ENCODE measurements around the gene DST. TPM values are rescaled to one million over a fixed set of nuclear protein-coding genes. Genes with fewer than 3 reads are reported as not detected.

The DST gene
- total and polyA plus RNA-seq, 7 donors = 58.3 to 341 (median 109) TPM

- no peaks in the 10 kb centered on the region for H3K27me3 ChIP-seq (ENCODE audit: insufficient read depth in 3 of 3, low read length in 2 of 3)
- WGBS, 3 donors = 89 to 91% (median 89%) methylated on average over 5 of the region's 5 CpGs
- intact Hi-C loops (cut with DNase I) = no loop called here
- DNase-seq (no peak), ATAC-seq (peak in 1 of 4 donors; percentile 40)
- peaks cover 2 to 97% of the 10 kb centered on the region in 2 donors for H3K36me3 ChIP-seq (ENCODE audit: insufficient read depth in 1 of 2, low read depth in 1 of 2)
- no peak overlapping the region for H3K27ac ChIP-seq
- H3K9me3 ChIP-seq = no peaks in the 10 kb centered on the region
- no peak for TF ChIP-seq CTCF (IDR thresholded peaks at IDR 0.05)
- peaks cover 4% of the 10 kb centered on the region for H3K4me1 ChIP-seq
- no peak overlapping the region for H3K4me3 ChIP-seq
Measured at GRCh38 chr6:56624046-56624727, 18.5 kb downstream of the DST start.

- no peak for ATAC-seq
Measured at GRCh38 chr6:56620229-56620868, 22.3 kb downstream of the DST start.

GRCh38 chr6:56618050-56618449 lies 24.6 kb downstream of the DST start:
- intact Hi-C loops (cut with DNase I) = no loop called here
- TF ChIP-seq CTCF (IDR thresholded peaks at IDR 0.05) = no peak
- Histone ChIP-seq H3K4me3 (no peak overlapping the region), H3K27ac (no peak overlapping the region), H3K4me1 (peaks cover 4% of the 10 kb centered on the region), H3K36me3 (ENCODE audit: insufficient read depth in 1 of 2, low read depth in 1 of 2) (peaks cover 15 to 96% of the 10 kb centered on the region in 2 donors), H3K9me3 (no peaks in the 10 kb centered on the region), H3K27me3 (ENCODE audit: insufficient read depth in 3 of 3, low read length in 2 of 3) (no peaks in the 10 kb centered on the region)
- no peak for DNase-seq
- ATAC-seq = peak in 1 of 4 donors; percentile 28
- WGBS, 3 donors = 87 to 91% (median 89%) methylated on average over 3 of the region's 3 CpGs

More at GRCh38 chr6:56620229-56620868, 22.3 kb downstream of the DST start:
- intact Hi-C loops (cut with DNase I) = no loop called here
- Histone ChIP-seq H3K4me1 (peaks cover 4% of the 10 kb centered on the region), H3K27ac (no peak overlapping the region), H3K4me3 (no peak overlapping the region), H3K36me3 (ENCODE audit: insufficient read depth in 1 of 2, low read depth in 1 of 2) (peaks cover 14 to 97% of the 10 kb centered on the region in 2 donors), H3K27me3 (ENCODE audit: insufficient read depth in 3 of 3, low read length in 2 of 3) (no peaks in the 10 kb centered on the region), H3K9me3 (no peaks in the 10 kb centered on the region)
- DNase-seq = no peak
- 87 to 94% (median 87%) methylated on average over 12 of the region's 12 CpGs for WGBS, 3 donors
- TF ChIP-seq CTCF (IDR thresholded peaks at IDR 0.05) = no peak

- H3K4me3 ChIP-seq = no peak overlapping the region
- H3K36me3 ChIP-seq (ENCODE audit: insufficient read depth in 1 of 2, low read depth in 1 of 2) = peaks cover 15 to 98% of the 10 kb centered on the region in 2 donors
- H3K27me3 ChIP-seq (ENCODE audit: insufficient read depth in 3 of 3, low read length in 2 of 3) = no peaks in the 10 kb centered on the region
- intact Hi-C loops (cut with DNase I) = no loop called here
- H3K27ac ChIP-seq = no peak overlapping the region
- DNase-seq = no peak
- WGBS, 3 donors = 85 to 98% (median 89%) methylated on average over 5 of the region's 5 CpGs
- no peak for ATAC-seq
- TF ChIP-seq CTCF (IDR thresholded peaks at IDR 0.05) = no peak
- H3K4me1 ChIP-seq = peaks cover 2% of the 10 kb centered on the region
- no peaks in the 10 kb centered on the region for H3K9me3 ChIP-seq
Measured at GRCh38 chr6:56616967-56617366, 25.7 kb downstream of the DST start.
